GM03348 (cell line): ENCODE results near the gene PUS7L.
A peak's percentile ranks its signal among the peaks of the same experiment; 100 is the strongest.
"Not testable (repeated sequence)": the region's sequence is repeated elsewhere in the genome, so short reads cannot be mapped to it uniquely, and the experiment has no call there.

Experiments used
- DNase-seq: peaks from one replicate; pipeline ENCODE4 v3.0.0; 2012; ENCODE audit warnings: low spot score

The PUS7L gene

DNA sequence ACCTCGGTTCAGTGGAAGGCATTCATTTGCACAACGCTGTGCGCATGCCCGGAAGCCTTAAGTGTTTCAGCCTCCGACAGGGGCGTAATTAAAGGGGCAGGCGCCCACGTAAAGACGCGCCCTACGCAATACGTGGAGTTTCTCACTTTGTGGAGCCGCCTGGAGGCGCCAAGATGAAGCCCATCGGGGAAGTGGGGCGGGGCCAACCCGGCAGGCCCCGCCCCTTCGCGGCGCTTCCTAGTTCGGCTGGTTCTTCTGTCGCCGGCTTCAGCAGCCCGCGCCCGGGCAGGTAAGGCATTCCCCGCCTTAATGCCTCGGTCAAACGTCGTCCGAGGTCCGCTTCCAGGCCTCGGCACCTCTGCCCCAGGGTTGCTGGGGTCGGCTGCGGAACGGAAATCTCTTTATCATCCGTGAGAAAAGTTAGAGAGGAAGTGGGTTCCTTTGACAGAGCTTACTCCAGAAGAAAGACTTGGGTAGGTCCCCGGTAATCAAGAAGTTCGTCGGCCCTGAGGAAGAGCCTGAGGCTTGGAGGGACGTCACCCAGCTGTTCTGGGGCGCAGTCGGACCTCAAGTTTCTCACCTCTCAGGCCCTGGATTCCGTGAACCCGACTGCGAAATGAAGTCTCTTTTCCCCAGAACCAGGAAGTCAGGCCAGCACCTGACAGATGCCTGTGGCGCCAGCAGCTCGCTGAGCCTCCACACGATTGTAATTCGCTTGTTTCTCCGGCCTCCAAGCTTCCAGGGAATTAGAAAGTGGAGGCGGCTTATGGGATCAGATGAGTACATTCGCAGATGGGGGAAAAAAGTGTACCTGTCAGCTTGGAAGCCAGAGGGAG, at the start of gene PUS7L, which contains the start of gene IRAK4:
PUS7L (minus strand) TSS at position 63 of the 836 bp plus-strand sequence. CDS start 3,545 bp downstream, outside the sequence.
IRAK4 (plus strand) TSS at position 224 of the 836 bp plus-strand sequence. CDS start 9,161 bp downstream, outside the sequence.
- peak; percentile 97 for DNase-seq

GRCh38 chr12:43807386-43807785, 48.8 kb upstream of the PUS7L start:
- no peak for DNase-seq

DNA sequence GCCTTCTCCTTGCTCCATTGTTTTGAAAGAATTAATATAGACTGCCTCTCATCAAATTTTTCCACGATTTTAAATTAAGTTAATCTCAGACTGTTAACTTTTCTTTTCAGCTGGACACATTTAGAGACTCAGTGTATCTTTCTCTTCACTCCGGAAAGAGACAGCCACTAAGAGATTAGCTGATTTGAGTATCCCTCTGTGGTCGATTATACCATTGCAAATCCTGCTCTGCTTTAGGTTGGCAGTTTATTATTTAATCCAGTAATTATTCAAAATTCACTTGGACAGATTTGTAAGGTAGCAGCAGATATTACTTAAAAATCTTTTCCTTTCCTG, 48.1 kb upstream of the PUS7L start:
- DNase-seq: peak; percentile 12

GRCh38 chr12:43805860-43806736, 47.5 kb upstream of the PUS7L start, which contains the start of gene TWF1:
TSS of gene TWF1 (minus strand) at chr12:43806317. CDS start at chr12:43806245, 72 bp downstream.
- peak; percentile 97 for DNase-seq

DNA sequence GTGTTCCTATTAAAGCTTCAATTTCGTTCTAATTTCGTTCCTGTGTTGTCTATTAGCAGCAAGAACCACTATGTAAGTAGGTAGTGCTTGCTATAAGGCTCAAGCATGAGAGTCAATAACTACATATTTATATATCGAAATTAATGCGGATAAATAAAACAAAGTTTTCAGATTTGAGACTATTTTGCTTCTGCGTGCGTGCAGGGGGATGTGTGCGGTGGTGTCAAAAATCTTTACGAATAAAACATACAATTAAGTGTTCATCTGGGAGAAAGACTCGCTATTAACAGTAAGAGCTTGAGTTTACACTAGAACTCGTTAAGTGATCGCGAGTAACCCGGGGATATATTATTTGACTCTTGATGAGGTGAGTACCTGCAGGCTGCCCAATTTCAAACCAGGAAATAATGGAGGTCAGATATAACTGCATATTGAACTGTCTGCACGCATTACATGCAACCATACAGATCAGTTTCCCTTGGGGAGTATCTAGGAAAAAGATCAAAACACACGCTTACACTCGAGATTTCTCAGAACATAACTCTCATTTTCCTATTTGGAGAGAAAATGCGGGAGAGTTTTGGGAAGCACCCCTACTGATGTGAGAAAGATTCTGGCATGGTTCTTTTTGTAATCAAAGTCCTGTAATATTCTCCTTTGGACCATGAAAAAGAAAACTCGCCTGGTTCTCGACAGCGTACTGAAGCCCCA, 46.7 kb upstream of the PUS7L start:
- no peak for DNase-seq

GRCh38 chr12:43797561-43798217, 39.1 kb upstream of the PUS7L start:
- no peak for DNase-seq

DNA sequence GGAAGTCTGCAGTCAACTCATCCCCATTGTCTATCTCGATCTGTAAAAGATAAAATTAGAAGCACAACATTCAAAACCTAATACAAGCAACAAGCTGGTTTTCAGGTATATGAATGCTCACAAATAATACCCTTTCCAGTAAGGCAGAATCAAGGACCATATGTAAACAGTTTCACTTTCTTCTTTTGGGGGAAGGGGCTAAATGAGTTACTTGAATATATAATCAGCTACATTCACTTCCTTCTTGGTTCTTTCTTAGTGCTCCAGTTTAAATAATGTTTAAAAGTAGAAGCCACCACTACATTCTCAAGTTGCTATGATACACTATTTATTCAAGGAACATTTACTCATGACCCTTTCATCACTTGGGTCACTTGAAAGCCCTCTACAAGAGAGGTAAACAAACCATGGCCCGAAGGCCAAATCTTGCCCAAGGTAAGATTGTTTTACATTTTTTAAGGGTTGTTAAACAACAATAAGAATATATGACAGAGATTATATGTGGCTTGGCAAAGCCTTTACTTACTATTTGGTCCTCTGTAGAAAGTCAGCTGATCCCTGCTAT, 37.2 kb upstream of the PUS7L start:
- no peak for DNase-seq

DNA sequence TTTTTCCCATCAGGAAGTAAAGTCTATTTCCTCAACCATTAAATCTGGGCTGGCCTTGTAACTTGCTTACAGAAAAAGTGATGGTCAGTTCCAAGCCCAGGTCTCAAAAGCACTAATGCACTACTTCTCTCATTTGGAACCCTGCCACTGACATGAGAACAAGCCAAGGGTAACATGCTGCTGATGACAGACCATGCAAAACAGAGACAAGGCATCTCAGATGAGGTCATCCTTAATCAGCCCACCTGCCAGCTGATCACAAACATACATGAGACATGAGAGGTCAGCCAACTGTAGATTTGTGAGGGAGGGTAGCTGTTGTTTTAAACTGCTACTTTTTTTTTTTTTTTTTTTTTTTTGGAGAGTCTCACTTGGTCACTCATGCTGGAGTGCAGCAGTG, 31.4 kb upstream of the PUS7L start:
- no peak for DNase-seq

DNA sequence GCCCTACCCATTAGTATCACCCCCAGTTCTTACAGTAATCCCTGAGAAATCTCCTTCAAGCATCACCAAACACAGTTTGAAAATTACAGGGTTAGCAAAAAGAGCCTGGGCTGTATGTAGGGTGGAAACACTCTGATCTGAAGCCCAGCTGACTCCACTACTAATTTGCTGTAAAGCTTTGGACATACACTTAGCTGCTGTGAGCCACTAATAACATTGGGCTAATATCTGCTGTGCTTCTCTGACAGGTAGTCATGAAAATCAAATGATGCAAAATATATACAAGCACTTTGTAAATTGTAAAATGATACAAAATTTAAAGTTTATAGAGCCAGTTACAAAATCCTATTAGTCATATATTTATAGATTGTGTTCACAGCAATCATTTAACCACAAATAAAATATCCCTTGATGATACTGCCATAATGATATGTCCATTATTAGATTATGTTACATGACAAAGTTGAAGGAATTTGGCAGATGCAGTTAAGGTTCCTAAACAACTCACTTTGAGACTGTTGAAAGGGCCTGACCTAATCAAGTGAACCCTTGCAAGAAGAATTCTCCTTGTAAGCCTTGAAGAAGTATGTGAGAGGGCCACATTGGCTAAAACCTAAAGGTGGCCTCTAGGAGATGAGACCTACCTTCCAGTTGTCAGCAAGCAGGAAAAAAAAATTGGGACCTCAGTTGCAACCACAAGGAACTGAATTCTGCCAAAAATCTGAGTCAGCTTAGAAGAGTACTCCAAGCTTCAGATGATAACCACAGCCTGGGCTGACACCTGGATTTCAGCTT, 28.5 kb upstream of the PUS7L start:
- no peak for DNase-seq

DNA sequence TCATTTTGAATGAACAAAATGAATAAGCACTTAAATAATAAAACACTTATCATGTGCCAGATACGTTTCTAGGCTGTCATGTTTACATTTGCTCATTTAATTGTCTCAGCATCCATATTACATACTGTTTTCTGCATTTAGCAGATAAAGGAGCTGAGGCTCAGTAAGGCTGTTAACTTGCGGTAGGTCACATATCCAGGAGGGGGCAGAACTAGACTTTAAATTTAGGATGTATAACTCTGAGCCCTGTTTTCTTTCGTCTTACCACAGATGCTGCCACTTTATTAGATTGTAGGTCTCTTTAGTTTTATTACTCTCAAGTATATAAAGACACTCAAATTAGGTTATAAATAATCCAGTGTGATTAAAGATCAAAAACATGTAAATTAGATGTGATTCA, 17.9 kb upstream of the PUS7L start:
- peak; percentile 19 for DNase-seq

GRCh38 chr12:43766291-43766690, 7.7 kb upstream of the PUS7L start:
- DNase-seq: no peak

DNA sequence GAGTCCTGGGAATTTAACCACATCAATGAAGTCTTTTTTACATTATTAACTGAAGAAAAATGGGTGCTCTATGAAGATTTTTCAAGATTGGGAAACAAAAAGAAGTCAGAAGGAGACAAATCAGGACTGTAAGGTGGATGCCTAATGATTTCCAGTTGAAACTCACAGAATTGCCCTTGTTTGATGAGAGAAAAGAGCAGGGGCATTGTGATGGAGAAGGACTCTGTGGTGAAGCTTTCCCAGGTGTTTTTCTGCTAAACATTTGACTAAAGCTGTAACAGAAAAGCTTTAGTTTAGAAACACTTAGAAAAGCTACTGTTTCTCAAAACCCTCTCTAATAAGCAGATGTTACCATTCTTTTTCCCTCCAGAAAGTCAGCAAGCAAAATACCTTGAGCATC, 5.9 kb upstream of the PUS7L start:
- no peak for DNase-seq

GRCh38 chr12:43763769-43764168, 5.2 kb upstream of the PUS7L start:
- DNase-seq: no peak

GRCh38 chr12:43762596-43762995, 4.0 kb upstream of the PUS7L start:
- DNase-seq: no peak

DNA sequence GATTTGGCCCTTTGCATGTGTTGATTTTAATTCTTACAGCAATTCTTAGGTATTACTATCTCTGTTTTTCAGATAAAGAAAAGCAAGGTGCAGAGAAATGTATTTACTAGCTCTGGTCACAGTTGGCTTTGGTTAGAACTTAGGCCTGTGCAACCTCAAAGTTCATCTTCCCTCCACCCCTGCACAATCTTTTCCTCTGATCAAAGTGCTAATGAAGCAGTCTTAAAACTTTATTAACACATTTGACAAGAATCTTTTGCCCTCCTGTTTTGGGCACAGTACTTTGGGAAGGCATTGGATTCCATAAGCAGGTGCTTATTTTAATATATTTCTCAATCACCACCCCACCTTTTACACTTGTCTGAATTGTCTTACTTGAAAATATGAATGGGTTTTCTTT, 2.9 kb upstream of the PUS7L start:
- DNase-seq: no peak

- DNase-seq: no peak
These were observed 1.8 kb upstream of the PUS7L start for GRCh38 chr12:43760396-43760795.

DNA sequence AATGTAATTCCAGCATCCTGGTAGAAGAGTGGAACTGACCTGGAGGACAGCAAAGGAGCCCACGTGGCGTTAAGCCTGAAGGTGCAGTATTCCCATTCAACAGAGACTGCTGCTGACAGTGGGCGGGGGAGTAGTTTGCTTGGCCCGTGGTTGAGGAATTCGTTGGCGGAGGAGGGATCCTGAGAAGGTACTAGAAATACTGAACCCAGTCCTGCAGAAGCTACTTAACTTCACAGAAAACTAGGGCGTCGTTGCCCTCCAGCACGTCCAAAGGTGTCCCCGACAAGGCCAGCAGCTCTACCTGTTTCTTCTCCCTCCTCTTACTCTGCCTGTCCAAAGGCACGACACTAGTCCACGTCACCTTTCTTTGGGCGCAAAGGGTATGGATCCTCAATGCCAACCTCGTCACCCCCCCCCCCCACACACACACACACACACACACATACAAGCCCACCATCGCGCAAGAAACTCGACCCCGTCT, 303 bp downstream of the PUS7L start:
- DNase-seq: peak; percentile 63

DNA sequence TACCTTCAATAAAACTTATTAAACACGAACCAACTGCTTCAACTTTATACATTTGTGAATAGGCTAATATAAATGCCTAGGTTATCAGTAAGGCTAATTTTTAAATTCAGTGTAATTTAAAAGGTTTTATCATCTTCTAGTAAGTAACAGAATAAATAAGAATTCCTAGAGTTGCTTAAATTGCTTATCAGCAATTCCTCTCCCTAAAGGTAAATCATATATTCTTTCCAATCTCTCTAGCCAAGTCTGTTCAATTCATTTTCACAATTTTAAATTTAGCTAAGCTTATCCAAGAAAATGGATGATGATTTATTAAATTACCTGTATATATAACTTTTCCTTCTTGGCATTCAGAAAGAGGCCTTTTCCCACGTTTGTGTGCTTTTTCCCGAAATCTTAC, 4.6 kb downstream of the PUS7L start:
- no peak for DNase-seq

DNA sequence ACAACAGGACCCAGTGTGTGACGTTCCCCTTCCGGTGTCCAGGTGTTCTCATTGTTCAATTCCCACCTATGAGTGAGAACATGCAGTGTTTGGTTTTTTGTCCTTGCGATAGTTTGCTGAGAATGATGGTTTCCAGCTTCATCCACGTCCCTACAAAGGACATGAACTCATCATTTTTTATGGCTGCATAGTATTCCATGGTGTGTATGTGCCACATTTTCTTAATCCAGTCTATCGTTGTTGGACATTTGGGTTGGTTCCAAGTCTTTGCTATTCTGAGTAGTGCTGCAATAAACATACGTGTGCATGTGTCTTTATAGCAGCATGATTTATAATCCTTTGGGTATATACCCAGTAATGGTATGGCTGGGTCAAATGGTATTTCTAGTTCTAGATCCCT, 7.2 kb downstream of the PUS7L start:
- not testable (repeated sequence) for DNase-seq

- DNase-seq: no peak
These were observed 7.8 kb downstream of the PUS7L start for GRCh38 chr12:43750814-43751213.
